ENCODE results near the gene MSANTD1.

DNA sequence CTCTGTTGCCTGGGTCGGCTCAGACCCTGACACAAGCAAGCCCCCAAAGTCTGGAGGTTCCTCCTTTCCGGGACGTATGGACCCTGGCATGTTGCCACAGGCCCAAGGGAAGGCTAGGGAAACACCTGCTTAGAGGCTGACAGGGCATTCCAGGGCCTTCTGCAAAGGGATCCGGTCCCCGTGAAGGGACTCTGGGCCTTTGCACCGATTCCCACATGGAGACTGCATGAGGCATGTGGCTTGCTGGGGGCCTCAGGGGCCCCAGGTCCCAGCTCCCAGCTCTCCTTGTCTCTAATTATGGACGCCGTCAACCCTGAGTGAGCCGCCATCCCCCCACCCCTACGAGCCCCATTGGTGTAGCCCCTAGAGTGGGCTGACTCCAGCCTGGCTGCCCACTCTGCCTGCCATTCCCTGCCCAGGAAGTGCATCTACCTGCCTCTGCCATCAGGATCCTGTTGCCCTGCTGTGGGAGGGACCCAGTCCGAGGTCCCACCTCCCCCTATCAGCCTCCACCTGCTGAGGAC, 39.7 kb downstream of the MSANTD1 start:
- TF ChIP-seq CTCF (IDR thresholded peaks at IDR 0.05) = no peak
- TF ChIP-seq NRF1 (IDR thresholded peaks at IDR 0.05; ENCODE audit: low read depth, low read length) = no peak
- no peak for TF ChIP-seq POLR2AphosphoS5 (IDR thresholded peaks at IDR 0.05; ENCODE audit: low read depth, low read length)
- TF ChIP-seq CHD2 (IDR thresholded peaks at IDR 0.05; ENCODE audit: low read length, partially characterized antibody) = no peak
- TF ChIP-seq, protein P1, sequence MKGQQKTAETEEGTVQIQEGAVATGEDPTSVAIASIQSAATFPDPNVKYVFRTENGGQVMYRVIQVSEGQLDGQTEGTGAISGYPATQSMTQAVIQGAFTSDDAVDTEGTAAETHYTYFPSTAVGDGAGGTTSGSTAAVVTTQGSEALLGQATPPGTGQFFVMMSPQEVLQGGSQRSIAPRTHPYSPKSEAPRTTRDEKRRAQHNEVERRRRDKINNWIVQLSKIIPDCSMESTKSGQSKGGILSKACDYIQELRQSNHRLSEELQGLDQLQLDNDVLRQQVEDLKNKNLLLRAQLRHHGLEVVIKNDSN (IDR thresholded peaks at IDR 0.05; ENCODE audit: borderline replicate concordance, low read depth) = no peak
- TF ChIP-seq USF2 (IDR thresholded peaks at IDR 0.05; ENCODE audit: borderline replicate concordance, low read depth, low read length) = no peak
